PFSK-1 (cell line): ENCODE results near the gene LAMB1.
A peak's percentile ranks its signal among the peaks of the same experiment; 100 is the strongest.

Experiments
- FOXP2 ChIP-seq: optimal IDR thresholded peaks from 2 replicates; pipeline ENCODE3; 2011; ENCODE audit warnings: borderline replicate concordance, control low read depth, inconsistent platforms; ENCODE audit not compliant: insufficient read depth; ENCODE audit errors: extremely low read length, extremely low read depth
- POLR2AphosphoS5 ChIP-seq: IDR thresholded peaks from 2 replicates; pipeline ENCODE4 v1.6.1; 2012; ENCODE audit warnings: low read depth, mild to moderate bottlenecking, control low read depth, low read length, moderate library complexity
- SIN3A ChIP-seq: IDR thresholded peaks from 2 replicates; pipeline ENCODE4 v1.6.1; 2012; ENCODE audit warnings: mild to moderate bottlenecking, low read length, moderate library complexity, borderline replicate concordance; ENCODE audit not compliant: insufficient read depth
- TAF1 ChIP-seq: IDR thresholded peaks from 2 replicates; pipeline ENCODE4 v1.6.1; 2012; ENCODE audit warnings: low read length, control low read depth, borderline replicate concordance; ENCODE audit not compliant: insufficient read depth
- TF ChIP-seq, protein P1 (sequence below), 2 experiments: IDR thresholded peaks; 2 replicates each; pipeline versions ENCODE4 v1.6.1 to v1.8.0; 2011 to 2012; ENCODE audit warnings: low read depth in 2 of 2, low read length in 2 of 2, control low read depth in 1 of 2, inconsistent platforms in 1 of 2, mild to moderate bottlenecking in 1 of 2, moderate library complexity in 1 of 2; ENCODE audit not compliant: insufficient read depth in 1 of 2

The LAMB1 gene

DNA sequence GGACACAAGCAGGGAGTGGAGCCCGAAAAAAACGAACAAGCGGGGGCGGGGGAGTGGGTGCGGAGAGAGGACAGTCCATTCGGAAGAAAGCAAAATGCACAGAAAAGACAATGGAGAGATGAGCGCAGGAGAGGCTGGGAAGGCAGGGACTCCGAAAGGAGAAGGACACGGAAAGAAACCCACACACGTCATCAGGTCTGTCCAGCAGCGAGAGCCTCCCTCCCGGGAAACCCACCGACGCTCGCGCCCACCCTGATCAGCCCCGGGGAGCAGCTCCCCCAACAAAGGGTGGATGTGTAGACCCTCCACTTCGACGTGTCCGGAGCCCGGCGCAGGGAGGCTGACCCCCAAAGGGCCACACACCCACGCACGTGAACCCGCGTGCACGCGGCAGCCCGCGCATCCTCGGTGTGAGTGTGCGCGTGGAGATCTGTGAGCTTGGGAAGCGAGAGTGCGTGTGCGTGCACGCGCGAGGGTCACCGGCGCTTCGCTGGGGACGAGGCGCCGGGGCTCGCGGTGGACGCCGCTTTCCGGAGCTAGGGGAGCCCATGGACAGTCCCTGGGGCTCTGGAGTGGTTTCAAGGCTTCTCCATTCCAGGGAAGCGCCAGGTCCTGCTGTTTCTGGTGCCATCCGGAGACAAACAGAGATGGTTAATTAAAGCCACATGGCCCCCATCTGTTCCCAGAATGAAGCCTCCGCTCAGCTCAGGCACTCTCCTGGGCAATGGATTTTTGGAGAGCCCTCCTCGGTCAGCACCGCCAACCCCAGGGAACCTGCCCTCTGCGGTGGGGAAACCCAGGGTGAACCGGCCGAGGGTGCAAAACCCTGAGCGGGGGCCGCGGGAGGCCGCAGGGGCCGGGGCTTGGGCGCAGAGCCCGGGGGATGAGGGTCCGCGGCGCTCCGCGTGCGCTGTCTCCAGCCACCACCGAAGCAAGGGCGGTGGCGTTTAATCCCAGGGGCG lies 916 bp downstream of the LAMB1 start:
- no peak for TF ChIP-seq SIN3A
- TF ChIP-seq, protein P1, sequence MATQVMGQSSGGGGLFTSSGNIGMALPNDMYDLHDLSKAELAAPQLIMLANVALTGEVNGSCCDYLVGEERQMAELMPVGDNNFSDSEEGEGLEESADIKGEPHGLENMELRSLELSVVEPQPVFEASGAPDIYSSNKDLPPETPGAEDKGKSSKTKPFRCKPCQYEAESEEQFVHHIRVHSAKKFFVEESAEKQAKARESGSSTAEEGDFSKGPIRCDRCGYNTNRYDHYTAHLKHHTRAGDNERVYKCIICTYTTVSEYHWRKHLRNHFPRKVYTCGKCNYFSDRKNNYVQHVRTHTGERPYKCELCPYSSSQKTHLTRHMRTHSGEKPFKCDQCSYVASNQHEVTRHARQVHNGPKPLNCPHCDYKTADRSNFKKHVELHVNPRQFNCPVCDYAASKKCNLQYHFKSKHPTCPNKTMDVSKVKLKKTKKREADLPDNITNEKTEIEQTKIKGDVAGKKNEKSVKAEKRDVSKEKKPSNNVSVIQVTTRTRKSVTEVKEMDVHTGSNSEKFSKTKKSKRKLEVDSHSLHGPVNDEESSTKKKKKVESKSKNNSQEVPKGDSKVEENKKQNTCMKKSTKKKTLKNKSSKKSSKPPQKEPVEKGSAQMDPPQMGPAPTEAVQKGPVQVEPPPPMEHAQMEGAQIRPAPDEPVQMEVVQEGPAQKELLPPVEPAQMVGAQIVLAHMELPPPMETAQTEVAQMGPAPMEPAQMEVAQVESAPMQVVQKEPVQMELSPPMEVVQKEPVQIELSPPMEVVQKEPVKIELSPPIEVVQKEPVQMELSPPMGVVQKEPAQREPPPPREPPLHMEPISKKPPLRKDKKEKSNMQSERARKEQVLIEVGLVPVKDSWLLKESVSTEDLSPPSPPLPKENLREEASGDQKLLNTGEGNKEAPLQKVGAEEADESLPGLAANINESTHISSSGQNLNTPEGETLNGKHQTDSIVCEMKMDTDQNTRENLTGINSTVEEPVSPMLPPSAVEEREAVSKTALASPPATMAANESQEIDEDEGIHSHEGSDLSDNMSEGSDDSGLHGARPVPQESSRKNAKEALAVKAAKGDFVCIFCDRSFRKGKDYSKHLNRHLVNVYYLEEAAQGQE (IDR thresholded peaks at IDR 0.05; ENCODE audit: insufficient read depth in 1 of 2, low read depth in 2 of 2, low read length in 2 of 2): 0 out of 4 replicates have a peak, but pooled peaks of 1 of the 2 experiments have one; percentile 4
- peak; percentile 18 for TF ChIP-seq FOXP2

DNA sequence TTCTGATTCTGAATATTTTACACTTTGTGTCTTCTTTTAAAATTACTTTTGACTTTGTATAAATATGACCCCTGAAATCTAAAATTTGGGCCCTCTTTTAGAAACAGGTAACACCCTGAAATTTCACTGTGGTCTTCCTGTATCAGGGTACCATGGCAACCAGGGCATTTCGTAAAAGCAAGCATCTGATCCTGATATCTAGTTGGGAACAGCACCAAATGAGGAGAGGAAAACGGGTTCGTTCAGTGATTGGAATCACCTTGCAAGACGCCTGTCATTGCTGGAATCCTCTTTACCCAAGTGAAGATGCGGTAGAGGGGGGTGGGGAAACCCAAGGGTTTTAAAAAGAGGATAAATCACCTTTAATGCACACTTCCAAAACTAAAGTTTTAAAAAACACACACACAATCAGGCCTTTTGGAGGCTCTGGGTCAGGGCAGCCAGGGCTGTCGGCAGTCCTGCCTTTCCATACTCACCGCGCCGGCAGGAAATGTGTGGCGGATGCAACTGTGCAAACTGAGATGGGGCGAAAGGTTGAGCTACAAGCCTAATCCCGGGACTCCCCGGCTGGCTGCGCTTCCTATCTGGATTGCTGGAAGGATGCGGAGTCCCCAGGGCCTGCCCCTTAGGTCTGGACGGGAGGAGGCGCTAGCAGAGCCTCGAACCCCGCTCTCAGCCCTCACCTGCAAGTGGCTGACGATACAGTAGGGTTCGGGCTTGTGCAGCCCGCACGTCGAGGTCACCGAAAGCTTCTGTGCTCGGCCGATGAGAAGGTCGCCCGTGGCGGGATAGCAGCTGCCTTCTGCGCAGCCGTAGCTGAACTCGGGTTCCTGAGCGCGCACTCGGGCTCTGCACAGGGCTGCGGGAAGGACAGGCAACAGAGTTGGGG lies 1.8 kb downstream of the LAMB1 start:
- TF ChIP-seq TAF1 (no peak), SIN3A (no peak), FOXP2 (no peak), POLR2AphosphoS5 (no peak)
- TF ChIP-seq, protein P1 (IDR thresholded peaks at IDR 0.05; ENCODE audit: insufficient read depth in 1 of 2, low read depth in 2 of 2, low read length in 2 of 2): no peak

DNA sequence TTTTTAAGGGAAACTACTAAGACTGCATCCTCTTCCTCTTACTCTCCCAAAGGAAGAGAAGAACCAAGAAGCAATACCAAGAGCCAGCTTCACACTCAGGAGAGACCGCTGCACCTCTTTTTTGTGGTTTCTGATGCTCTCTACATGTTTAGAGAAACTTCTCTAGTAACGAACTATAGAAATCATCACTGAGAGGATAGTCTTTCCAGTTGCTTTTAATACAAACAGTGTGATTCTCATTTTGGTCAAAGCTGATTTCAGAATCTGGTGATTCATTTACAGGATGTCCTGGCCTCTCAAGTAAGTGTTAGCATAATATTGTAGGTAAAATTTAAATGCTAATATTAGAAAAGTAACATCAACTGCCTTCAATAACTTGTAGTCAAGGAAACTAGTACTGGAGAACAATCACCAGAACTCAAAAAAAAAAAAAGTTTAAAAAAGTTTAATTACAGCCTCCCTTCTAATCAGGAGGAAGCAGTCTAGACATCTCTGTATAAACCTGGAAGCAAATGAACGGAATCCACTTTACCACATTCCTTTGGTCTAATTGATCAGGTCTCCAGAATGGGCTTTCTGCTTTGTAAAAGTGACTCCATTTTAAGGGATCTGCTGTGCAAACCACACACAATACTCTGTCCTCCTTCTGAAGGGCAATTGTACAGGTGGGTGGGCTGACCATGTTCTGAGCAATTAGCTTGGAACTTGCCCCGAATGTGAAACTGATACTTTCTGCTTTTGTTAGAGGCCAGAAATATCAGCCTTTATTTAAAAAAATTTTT lies 3.0 kb downstream of the LAMB1 start:
- TF ChIP-seq POLR2AphosphoS5 (no peak), FOXP2 (no peak), TAF1 (no peak), SIN3A (no peak)
- TF ChIP-seq, protein P1 (IDR thresholded peaks at IDR 0.05; ENCODE audit: insufficient read depth in 1 of 2, low read depth in 2 of 2, low read length in 2 of 2): no peak

DNA sequence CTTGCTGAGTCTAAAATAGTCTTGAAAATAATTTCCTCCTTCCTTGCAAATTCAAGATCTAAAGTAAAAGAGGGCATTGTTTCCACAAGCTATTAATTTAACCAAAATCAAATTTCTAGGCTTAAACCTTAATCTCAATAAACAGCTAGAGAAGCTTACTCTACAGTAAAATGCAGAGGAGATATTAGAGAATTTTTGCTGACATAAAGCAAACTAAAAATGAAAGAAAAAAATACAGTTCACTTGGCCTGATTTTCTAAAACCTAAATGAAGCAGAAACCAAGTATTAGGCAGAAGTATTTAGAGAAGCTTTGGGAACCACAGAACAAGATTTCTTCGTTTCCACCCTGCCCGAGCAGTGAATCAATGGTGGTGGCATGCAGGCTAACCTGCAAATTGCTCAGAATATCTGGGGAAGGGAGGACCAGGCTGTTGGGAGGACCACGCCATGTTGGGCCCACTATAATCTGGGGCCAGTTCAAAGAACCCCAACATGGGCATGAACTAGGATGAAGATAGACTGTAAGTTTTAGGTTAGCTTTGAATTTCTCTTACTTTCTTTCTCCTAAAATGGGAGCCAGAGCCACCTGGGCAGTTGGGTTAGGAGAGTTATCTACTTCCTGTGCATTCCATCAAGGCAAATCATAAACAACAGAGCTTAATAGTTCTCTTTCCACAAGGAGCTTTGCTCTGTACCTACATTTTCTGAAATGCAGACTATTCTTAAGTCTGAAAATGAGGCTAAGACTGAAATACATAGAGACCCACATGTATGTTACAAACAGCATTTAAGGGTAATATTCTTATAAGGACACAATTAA lies 4.1 kb downstream of the LAMB1 start:
- no peak for TF ChIP-seq POLR2AphosphoS5
- TF ChIP-seq, protein P1 (IDR thresholded peaks at IDR 0.05; ENCODE audit: insufficient read depth in 1 of 2, low read depth in 2 of 2, low read length in 2 of 2): no peak
- no peak for TF ChIP-seq TAF1
- no peak for TF ChIP-seq FOXP2
- TF ChIP-seq SIN3A: no peak
